SH-SY5Y (cell line): ENCODE measurements around the gene OPCML.

Experiments used
- GATA2 ChIP-seq: IDR thresholded peaks from 2 replicates; pipeline ENCODE4 v1.6.1; 2011; ENCODE audit warnings: mild to moderate bottlenecking, low read depth, low read length
- GATA3 ChIP-seq: IDR thresholded peaks from 2 replicates; pipeline ENCODE4 v1.6.1; 2011; ENCODE audit warnings: low read depth, mild to moderate bottlenecking, low read length, moderate library complexity

- TF ChIP-seq GATA3 (no peak), GATA2 (no peak)
Observed at GRCh38 chr11:133577403-133577802, 45.1 kb upstream of the OPCML start.
